VCaP (cell line): Measurements from ENCODE around the gene TNFAIP2.
A peak's percentile ranks its signal among the peaks of the same experiment; 100 is the strongest.

ENCODE experiments used
- H3K27ac ChIP-seq: fragments of 450-650 bp; 2 replicates; pipeline ENCODE4 v1.5.1; 2017
- TF ChIP-seq, protein P1 (sequence below): fragments of 450-650 bp; conservative IDR thresholded peaks from 2 replicates; pipeline ENCODE4 v1.5.1; 2017; ENCODE audit warnings: mild to moderate bottlenecking, moderate library complexity

Gene TNFAIP2

DNA sequence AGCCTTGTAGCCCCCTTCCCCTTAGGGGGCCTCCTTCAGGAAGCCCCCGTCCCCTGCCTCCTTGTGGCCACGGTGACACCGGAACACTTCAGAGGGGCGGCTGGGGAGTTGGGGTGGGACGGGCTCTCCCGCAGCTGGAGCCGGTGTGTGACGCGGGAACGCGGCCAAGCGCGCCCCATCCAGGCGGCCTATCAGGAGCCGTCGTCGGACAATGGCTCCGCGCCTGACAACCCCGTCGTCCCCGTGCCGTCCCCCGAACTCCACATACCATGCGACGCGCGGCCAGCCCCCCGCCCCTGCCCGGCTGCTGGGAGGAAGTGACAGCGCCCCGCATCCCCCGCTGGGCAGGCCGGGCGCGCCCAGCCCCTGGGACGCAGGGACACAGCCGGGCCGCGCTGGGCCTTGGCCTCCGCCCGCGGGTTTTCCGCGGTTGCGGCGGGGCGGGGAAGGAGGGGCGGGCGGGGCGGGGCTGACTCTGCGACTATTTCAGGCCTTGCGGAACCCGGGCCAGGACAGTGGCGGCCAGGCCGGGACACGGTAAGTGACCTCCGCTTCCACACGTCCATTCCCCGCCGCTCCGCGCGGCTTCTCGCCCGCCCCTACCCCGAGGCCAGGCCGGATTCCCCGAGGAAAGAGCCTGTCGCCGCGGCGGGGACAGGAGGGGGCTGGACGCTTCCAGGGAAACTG lies at the start of gene TNFAIP2:
TSS of gene TNFAIP2 (plus strand) at position 515 of the 687 bp plus-strand sequence. CDS start 2,997 bp downstream, outside the sequence.
- TF ChIP-seq, protein P1, sequence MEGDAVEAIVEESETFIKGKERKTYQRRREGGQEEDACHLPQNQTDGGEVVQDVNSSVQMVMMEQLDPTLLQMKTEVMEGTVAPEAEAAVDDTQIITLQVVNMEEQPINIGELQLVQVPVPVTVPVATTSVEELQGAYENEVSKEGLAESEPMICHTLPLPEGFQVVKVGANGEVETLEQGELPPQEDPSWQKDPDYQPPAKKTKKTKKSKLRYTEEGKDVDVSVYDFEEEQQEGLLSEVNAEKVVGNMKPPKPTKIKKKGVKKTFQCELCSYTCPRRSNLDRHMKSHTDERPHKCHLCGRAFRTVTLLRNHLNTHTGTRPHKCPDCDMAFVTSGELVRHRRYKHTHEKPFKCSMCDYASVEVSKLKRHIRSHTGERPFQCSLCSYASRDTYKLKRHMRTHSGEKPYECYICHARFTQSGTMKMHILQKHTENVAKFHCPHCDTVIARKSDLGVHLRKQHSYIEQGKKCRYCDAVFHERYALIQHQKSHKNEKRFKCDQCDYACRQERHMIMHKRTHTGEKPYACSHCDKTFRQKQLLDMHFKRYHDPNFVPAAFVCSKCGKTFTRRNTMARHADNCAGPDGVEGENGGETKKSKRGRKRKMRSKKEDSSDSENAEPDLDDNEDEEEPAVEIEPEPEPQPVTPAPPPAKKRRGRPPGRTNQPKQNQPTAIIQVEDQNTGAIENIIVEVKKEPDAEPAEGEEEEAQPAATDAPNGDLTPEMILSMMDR = no peak
- H3K27ac ChIP-seq = peak within 1 kb of the TSS; percentile 84

DNA sequence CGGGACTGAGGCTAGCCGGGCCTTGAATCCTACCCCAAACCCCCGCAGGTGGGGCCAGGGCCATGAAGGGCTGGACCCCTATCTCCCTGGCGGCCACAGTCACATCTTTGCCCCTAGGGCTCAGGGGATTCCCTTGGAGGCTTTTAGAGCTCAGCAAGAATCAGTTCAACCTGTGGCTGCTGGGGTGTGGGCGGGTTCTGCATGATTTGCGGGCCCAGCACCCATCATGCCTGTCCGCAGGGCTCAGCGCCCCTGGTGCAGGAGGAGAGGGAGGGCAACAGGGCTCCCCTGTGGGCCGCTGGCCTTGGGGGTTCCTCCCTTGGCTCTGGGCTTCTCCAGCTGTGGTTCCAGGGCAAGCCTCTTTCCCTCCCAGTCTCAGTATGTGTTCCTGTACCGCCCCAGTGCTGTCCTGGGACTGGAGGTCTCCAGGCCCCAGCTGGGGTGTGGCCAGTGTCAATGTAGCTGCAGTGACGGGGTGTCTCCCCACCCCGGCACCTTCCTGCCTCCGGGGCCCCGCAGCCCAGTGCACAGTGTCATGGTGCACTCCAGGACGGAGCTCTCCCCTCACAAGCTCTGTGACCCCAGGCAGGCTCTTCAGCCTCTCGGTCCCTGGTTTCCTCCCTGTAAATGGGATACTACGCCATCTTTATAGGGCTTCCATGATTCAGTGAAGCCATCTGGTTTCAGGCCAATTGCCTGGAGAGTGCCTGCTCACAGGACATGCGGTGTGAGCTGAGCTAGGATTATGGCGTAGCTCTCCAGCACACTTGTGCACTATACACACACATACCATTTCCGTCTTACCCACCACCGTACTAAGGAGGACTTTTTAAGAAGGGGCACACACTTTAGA lies 49.2 kb upstream of the TNFAIP2 start:
- H3K27ac ChIP-seq = peak overlapping the region; percentile 84; the same call in 1 of the 2 replicates
- TF ChIP-seq, protein P1 = no peak

DNA sequence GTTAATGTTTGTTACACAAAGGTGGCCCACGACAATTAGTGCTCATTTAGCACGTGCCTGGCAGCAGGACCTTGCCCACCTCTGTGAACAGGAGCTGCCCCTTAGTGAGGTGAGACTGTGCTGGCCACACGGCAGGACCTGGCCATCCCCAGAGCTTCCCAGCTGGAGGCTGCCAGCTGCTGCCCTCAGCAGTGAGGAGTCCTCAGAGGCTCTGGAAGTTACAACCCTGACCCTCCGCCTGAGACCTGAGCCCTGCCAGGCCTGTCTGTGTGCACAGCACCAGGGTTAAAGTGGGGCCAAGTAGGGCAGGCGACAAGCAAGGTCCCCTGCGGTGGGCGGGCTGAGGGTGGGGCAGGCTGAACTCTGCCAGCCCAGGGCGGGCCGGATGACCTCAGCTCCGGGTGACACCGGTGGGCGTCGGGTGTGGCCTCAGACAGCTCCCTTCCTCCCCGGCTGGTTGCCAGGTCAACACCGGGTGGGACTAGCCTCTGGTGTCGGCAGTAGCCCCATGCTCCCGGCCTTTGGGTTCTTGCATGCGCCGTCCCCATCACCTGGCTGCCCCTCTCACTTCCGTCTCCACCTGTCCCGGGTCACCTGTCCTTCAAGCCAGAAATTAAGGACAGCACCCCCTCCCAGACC lies 48.4 kb upstream of the TNFAIP2 start:
- TF ChIP-seq, protein P1 = no peak
- peak overlapping the region; percentile 47; the same call in 1 of the 2 replicates for H3K27ac ChIP-seq

- H3K27ac ChIP-seq = no peak overlapping the region
- TF ChIP-seq, protein P1 = peak; percentile 87
These were observed 44.9 kb upstream of the TNFAIP2 start for GRCh38 chr14:103078420-103078749.

DNA sequence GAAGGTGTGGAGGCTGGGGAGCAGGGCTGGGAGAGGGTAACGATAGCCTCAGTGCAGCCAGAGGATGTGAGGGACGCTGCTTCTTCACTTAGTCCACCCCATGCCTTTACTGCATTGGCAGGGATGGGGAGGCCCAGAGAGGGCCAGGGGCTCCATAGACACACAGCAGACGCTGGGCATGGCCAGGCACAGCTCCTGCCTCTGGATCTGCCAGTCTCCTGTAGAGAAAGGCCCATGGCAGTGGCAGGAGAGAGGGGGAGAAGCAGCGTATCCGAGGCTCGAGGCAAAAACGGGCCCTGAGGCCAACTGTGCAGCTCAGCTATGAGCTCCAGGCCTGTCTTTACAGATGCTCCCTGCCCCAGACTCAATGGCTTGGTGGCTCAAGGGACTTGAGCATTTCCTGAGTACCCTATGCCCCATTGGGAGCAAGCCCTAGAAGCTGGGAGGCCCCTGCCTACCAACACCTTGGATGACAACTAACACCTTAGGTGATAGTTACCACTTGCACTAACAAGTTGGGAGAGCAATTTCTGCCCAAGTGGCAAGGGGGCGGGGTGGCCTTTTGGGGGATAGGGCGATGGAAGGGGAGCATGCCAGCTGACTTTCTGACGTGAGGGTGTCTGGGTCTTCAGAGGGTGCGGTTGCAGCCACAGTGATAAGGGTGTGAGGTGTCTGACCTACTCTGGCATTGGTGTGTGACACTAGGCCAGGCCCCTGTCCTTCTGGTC lies 44.2 kb upstream of the TNFAIP2 start:
- no peak overlapping the region for H3K27ac ChIP-seq
- TF ChIP-seq, protein P1 = no peak

DNA sequence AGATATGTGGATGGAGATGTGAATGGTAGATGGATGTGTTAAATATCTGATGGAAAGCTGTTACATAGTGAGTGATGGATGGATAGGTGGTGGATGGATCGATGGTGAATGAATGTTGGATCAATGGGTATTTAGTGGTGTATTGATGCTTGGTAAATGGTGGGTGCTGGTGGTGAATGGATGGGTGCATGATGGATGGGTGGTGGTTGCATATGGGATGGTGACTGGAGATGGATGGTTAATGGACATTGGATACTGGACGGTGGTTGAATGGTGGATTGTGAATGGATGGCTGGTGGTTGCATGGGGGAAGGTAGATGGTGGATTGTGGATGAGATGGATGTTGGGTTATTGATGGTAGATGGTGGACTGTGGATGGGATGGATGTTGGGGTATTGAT lies 41.3 kb upstream of the TNFAIP2 start:
- no peak overlapping the region for H3K27ac ChIP-seq
- TF ChIP-seq, protein P1 = no peak
